Ramos (cell line): ENCODE measurements around the gene ARSD.
"Not testable (repeated sequence)": the region's sequence is repeated elsewhere in the genome, so short reads cannot be mapped to it uniquely, and the experiment has no call there.

Experiments used
- in situ Hi-C: fragments of 300-500 bp; cut with MboI; formaldehyde crosslinking; loops from one replicate; pipeline ENCODE4 v1.14.3; 2022; ENCODE audit warnings: low sequenced_read_pairs; ENCODE audit not compliant: unreplicated experiment

ARSD gene

DNA sequence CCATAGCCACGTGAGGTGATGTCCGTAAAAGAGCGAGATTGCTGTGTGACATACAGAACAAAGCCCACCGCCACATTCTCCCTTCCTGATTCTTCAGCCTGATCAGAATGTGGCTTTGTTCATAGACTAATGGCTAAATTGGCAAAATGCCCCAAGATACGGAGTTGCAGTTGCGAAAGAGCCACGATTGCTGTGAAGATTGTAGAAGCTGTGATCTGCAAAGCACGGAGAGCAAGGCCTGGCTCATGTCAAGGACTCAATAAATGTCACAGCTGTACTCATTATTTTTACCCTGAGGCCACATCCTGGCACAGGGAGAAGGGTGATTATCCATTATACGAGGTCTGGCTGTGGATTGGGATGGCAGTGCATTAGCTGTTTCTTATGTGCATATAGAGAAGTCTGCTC, 34.2 kb downstream of the ARSD start:
- in situ Hi-C loops: no loop called here

GRCh38 chrX:2892816-2893215, 36.3 kb downstream of the ARSD start:
- in situ Hi-C loops: no loop called here

DNA sequence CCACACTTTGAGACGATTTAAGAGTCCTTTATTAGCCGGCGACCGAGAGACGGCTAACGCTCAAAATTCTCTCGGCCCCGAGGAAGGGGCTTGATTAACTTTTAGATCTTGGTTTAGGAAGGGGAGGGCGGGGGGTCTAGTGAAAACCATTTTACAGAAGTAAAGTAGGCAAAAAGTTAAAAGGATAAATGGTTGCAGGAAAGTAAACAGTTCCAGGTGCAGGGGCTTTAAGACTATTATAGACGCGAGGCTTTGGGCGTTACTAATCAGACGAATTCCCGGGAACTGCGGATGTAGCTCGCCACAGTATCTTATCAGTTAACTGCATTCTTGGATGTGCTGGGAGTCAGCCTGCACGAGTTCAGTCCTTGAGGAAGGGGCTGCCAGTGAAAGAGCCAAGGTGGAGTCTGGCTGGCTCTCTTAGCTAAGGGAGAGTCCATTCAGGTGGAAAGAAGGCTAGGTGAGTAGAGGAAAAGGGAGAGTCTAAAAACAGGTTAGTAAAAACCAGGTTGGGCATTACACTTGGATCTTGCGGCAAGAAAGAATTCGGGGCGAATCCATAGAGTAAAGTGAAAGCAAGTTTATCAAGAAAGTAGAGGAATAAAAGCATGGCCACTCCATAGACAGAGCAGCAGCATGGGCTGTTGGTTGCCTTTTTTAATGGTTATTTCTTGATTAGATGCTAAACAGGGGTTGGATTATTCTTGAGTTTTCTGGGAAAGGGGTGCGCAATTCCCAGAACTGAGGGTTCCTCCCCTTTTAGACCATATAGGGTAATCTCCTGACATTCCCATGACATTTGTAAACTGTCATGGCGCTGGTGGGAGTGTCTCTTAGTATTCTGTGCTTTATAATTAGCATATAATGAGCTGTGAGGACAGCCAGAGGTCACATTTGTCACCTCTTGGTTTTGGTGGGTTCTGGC, 38.3 kb downstream of the ARSD start:
- in situ Hi-C loops: not testable (repeated sequence)

GRCh38 chrX:2889706-2890490, 39.2 kb downstream of the ARSD start:
- in situ Hi-C loops: not testable (repeated sequence)

DNA sequence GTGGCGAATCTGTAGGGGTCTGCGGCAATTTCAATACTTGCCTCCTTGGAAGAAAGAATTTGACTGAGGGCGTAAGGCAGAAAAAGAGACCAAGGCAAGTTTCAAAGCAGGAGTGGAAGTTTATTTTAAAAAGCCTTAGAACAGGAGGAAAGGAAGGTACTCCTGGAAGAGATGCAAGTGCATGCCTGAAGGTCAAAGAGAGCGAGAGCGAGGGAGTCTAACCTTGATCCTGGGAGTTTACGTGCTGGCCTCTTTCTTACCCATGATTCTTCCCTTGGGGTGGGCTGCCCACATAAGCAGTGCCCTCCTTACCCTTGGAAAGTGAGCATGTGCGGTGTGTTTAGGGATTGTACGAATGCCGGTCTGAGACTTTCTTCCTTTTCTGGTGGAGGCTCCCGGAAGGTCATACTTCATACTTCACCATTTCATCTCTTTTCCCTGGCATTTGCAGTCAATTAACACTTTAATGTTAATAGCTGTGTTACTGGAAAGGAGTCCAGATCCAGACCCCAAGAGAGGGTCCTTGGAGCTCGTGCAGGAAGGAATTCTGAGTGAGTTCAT, 40.0 kb downstream of the ARSD start:
- in situ Hi-C loops: no loop called here

- in situ Hi-C loops: no loop called here
Observed at GRCh38 chrX:2888309-2888708, 40.8 kb downstream of the ARSD start.

- in situ Hi-C loops: no loop called here
Observed at GRCh38 chrX:2883770-2884169, 45.4 kb downstream of the ARSD start.

DNA sequence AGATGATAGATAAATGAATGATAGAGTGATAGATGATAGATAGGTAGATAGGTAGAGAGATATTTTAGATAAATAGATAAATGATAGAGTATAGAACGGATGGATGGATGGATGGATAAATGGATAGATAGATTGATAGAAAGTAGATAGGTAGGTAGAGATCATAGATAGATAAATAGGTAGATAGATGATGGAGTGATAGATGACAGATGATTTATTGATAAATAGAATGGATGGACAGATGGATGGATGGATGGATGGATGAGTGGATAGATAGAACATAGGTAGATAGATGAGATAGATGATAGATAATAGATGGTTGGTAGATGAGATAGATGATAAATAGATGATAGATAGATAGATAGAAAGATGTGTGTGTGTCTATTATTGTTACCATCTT, 49.5 kb downstream of the ARSD start:
- in situ Hi-C loops: no loop called here

DNA sequence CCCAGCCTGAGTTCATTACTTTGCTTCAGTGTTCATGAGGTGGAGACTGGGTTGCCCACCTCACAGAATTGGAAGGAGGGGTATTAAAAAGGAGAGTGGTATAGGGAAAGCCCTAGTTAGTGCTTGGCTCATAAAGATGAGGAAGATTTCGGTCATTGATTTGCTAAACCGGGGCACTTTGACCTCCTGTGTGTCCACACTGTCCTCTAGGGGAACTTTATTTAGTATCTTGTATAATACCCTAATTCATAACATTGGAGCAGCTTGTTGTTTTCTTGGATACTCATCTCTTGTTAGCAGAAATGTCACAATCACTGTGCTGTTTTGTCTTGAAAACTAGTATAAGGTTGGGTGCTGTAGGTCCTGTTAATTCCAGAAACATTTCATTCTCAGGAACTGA, 50.6 kb downstream of the ARSD start:
- in situ Hi-C loops: no loop called here

DNA sequence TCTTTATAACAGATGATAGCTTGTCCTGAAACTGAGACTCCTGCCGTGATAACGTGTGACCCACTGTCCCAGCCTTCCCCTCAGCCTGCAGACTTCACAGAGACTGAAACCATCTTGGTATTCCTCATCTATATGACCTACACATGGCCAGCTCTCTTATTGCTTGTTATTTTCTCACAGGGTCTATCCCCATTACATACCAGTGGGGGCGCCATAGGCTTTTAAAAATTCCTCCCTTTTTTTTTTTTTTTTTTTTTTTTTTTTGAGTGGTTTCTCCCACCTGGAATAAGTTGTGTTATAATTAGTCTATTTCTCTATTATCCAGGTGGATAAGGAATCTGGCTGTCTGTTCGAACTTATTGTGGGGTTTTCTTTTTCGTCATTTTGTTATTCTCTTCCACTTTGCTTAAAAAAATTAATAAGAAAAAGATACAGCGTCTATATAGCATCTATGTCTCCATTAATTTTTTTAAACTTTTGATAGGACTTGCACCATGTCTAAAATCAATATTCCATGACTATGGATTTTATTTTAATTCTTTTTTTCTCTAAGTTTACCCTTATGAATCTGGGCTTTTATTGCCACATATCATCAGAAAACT, 53.2 kb downstream of the ARSD start:
- in situ Hi-C loops: no loop called here

- in situ Hi-C loops: no loop called here
Observed at GRCh38 chrX:2875136-2875481, 54.0 kb downstream of the ARSD start.

DNA sequence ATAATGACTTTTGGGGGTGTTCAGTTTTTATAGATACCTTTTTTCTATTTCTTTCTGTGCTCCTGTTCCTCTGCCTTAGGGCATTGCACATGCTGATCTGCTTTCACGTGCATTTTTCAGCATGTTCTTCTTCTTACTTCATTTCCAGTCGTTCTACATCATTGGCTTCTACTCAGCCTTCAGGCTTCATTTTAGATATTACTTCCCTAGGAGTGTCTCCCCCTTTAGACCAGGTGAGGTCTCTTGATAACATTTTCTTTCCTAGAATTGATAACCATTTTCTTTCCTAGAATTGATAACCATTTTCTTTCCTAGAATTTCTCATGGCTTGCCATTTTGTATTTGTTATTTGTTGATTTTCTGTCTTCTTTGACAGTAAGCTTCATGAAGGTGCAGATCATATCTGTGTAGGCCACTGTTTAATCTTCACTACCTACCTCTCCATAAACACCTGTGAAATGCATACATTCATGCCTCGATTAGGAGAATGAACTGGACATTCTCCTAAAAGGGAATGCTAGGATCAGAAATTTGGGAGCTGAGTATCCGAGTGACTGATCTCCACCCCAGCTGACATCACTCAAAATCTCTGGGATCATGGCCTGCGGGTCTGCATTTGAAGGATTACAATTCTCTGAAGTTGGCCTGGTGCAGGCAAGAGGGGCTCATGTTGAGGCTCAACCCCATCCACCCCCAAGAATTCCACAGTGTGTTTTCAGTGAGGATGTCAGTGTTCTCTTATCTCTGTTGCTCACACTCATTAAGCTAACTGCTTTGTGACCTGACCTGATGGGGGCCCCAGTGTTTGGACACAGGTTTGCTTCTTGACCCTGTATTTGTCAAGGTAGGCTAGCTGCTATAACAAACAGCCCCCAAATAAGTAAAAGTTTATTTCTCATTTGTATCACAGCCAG, 54.7 kb downstream of the ARSD start:
- in situ Hi-C loops: no loop called here

DNA sequence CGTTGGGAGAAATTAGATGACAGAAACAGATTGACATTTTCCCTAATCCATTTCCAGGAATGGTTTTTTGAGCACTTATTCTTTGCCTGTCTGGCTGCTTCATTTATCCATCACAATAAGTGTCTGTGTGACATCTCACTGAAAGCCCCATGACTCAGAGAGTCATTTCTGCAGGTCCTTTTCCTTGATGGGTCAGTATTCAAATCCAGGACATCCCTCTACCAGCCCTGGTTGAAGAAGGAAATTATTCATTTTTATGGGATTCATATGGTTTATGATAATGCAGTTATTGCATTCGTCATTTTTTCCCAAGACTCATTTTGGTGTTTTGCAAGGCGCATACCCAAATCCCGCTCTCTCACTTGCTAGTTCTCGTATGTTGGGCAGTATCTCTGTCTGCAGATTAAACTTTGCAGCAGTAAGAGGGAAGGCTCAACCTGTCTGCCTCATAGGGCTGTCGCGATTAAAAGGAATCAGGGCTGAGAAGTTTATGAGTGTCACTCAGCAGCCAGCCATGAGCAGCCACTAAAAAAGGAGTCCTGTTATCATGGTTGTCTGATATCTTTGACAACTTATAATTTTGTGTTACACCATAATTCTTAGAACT, 56.4 kb downstream of the ARSD start:
- in situ Hi-C loops: no loop called here

GRCh38 chrX:2871831-2872230, 57.3 kb downstream of the ARSD start:
- in situ Hi-C loops: no loop called here

GRCh38 chrX:2870650-2871049, 58.5 kb downstream of the ARSD start:
- in situ Hi-C loops: no loop called here

- in situ Hi-C loops: no loop called here
Observed at GRCh38 chrX:2867206-2867605, 61.9 kb downstream of the ARSD start.

DNA sequence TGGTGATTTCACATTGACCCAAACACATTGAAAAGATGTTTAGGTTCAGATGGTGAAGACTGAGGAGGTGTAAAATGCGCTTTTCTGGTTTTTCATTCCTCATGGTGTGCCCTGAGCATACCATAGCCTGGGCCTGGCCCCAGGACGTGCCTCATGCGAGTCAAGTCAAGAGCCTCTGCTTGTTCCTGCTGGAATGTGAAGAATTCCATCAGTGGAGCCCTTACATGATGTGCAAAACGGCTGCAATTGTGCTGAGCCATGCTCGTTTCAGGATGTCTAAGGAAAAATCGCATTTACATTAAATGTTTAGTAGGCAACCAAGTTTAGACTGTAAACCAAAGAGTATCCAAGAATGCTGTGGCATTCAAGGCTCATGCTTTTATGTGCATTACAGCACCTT, 65.5 kb downstream of the ARSD start:
- in situ Hi-C loops: no loop called here

DNA sequence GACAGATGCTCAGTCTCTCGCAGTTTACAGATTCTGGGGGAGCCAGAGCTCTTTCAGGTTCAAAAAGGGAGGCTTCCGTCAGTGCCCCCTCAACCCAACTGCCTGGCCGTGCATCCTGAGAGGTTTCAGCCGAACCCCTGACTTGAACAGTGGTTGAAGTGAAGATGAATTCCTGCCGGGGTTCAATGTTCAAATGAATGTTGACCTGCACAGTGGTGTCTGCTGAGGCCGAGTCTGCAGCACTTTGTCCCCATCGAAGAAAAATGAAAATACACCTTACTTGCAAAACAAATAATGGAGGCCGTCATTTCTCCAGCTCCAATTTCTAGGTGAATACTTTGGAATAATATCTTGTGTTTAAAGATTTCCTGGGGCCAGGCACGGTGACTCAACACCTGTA, 66.7 kb downstream of the ARSD start:
- in situ Hi-C loops: no loop called here

GRCh38 chrX:2859197-2859797, 69.8 kb downstream of the ARSD start:
- in situ Hi-C loops: no loop called here
